IMR-90 (cell line): ENCODE results near the gene TGFBR1. TPM values are rescaled to one million over a fixed set of nuclear protein-coding genes. Genes with fewer than 3 reads are reported as not detected.

ENCODE experiments used
- ATAC-seq: fragments of 200-7000 bp; cut with Tn5 transposase; 2 replicates; pipeline ENCODE4 v1.9.1; 2020; ENCODE audit warnings: low read depth, mild to moderate bottlenecking, moderate library complexity
- BruUV-seq: library from RNA; stranded (reverse); fragments of 400-500 nt; replicated peaks from 2 replicates; lab custom pipeline; 2021; lab: Mats Ljungman, UMichigan
- CTCF ChIA-PET: fragments of 300-600 bp; formaldehyde crosslinking; extraction: SDS; loops from one replicate; lab custom pipeline; 2021; ENCODE audit warnings: antibody characterized with exemption; lab: Yijun Ruan, JAX
- POLR2A ChIA-PET: fragments of 300-600 bp; sonication (Branson Sonifier 250); formaldehyde crosslinking; loops from one replicate; lab custom pipeline; 2022; ENCODE audit warnings: antibody characterized with exemption; ENCODE audit not compliant: unreplicated experiment; lab: Charles Lee
- DNase-seq: peaks from one replicate; pipeline ENCODE4 v3.0.0; 2013
- H2AFZ ChIP-seq: replicated peaks from 2 replicates; pipeline ENCODE3; 2013; ENCODE audit warnings: low read length, mild to moderate bottlenecking; ENCODE audit not compliant: poor library complexity
- H2AK5ac ChIP-seq: 2 replicates; pipeline ENCODE4 v1.6.1; 2013; ENCODE audit warnings: low read depth, low read length, inconsistent platforms
- H2AK9ac ChIP-seq: replicated peaks from 2 replicates; pipeline ENCODE3; 2013; ENCODE audit warnings: mild to moderate bottlenecking, low read depth, low read length, moderate library complexity; ENCODE audit not compliant: poor library complexity
- H2BK120ac ChIP-seq: 2 replicates; pipeline ENCODE4 v1.6.1; 2013; ENCODE audit warnings: low read depth, low read length, inconsistent platforms
- H2BK15ac ChIP-seq: 3 replicates; pipeline ENCODE4 v1.6.1; 2013; ENCODE audit warnings: low read depth, low read length, inconsistent platforms
- H2BK20ac ChIP-seq: 2 replicates; pipeline ENCODE4 v1.6.1; 2013; ENCODE audit warnings: low read depth, mild to moderate bottlenecking, inconsistent platforms, low read length, moderate library complexity
- H2BK5ac ChIP-seq: 2 replicates; pipeline ENCODE4 v1.6.1; 2013; ENCODE audit warnings: mild to moderate bottlenecking, low read depth, low read length, inconsistent platforms; ENCODE audit not compliant: poor library complexity, severe bottlenecking
- H3K14ac ChIP-seq: replicated peaks from 2 replicates; pipeline ENCODE4 v1.6.1; 2013; ENCODE audit warnings: low read depth, low read length, inconsistent platforms
- H3K18ac ChIP-seq: 2 replicates; pipeline ENCODE4 v1.6.1; 2013; ENCODE audit warnings: low read depth, low read length, control low read depth
- H3K23ac ChIP-seq: 2 replicates; pipeline ENCODE4 v1.6.1; 2013; ENCODE audit warnings: low read depth, low read length, inconsistent platforms
- H3K27ac ChIP-seq: 2 replicates; pipeline ENCODE4 v1.5.1; 2013; ENCODE audit warnings: mild to moderate bottlenecking, control low read depth, low read length; ENCODE audit not compliant: insufficient read depth
- H3K27me3 ChIP-seq: 2 replicates; pipeline ENCODE4 v1.6.1; 2013; ENCODE audit warnings: low read length; ENCODE audit not compliant: control insufficient read depth, insufficient read depth
- H3K36me3 ChIP-seq: 2 replicates; pipeline ENCODE4 v1.6.1; 2013; ENCODE audit warnings: low read length, mixed read lengths; ENCODE audit not compliant: control insufficient read depth, insufficient read depth
- H3K4ac ChIP-seq: 2 replicates; pipeline ENCODE4 v1.6.1; 2013; ENCODE audit warnings: low read depth, low read length, inconsistent platforms
- H3K4me1 ChIP-seq: 2 replicates; pipeline ENCODE4 v1.6.1; 2013; ENCODE audit warnings: low read length, mixed read lengths; ENCODE audit not compliant: control insufficient read depth, insufficient read depth
- H3K4me2 ChIP-seq: 2 replicates; pipeline ENCODE4 v1.6.1; 2013; ENCODE audit warnings: low read depth, mild to moderate bottlenecking, control low read depth, low read length, moderate library complexity
- H3K4me3 ChIP-seq: 2 replicates; pipeline ENCODE4 v1.5.1; 2013; ENCODE audit warnings: low read depth, mild to moderate bottlenecking, control low read depth, low read length, moderate library complexity; ENCODE audit not compliant: insufficient read depth
- H3K56ac ChIP-seq: 2 replicates; pipeline ENCODE4 v1.6.1; 2013; ENCODE audit warnings: low read length, inconsistent platforms; ENCODE audit not compliant: insufficient read depth; ENCODE audit errors: extremely low read depth
- H3K79me1 ChIP-seq, 2 experiments: 2 replicates each; pipeline ENCODE4 v1.6.1; 2013; ENCODE audit warnings: low read length in 2 of 2, inconsistent platforms in 1 of 2, low read depth in 1 of 2
- H3K9ac ChIP-seq: 2 replicates; pipeline ENCODE4 v1.6.1; 2013; ENCODE audit warnings: low read depth, low read length, control low read depth
- H3K9me1 ChIP-seq: 2 replicates; pipeline ENCODE4 v1.6.1; 2013; ENCODE audit warnings: low read length, inconsistent platforms; ENCODE audit not compliant: insufficient read depth
- H3K9me3 ChIP-seq: 2 replicates; pipeline ENCODE4 v1.6.1; 2013; ENCODE audit warnings: low read length; ENCODE audit not compliant: control insufficient read depth, insufficient read depth
- H4K20me1 ChIP-seq: 2 replicates; pipeline ENCODE4 v1.6.1; 2013; ENCODE audit warnings: low read length, inconsistent platforms; ENCODE audit not compliant: insufficient read depth
- H4K5ac ChIP-seq: 2 replicates; pipeline ENCODE4 v1.6.1; 2013; ENCODE audit warnings: mild to moderate bottlenecking, low read depth, low read length, control low read depth
- H4K8ac ChIP-seq, 2 experiments: 2 replicates each; pipeline ENCODE4 v1.6.1; 2013; ENCODE audit warnings: low read depth in 2 of 2, low read length in 2 of 2, control low read depth in 1 of 2, inconsistent platforms in 1 of 2
- H4K91ac ChIP-seq: 2 replicates; pipeline ENCODE4 v1.6.1; 2013; ENCODE audit warnings: low read depth, low read length, inconsistent platforms; ENCODE audit not compliant: insufficient read depth
- CEBPB ChIP-seq: IDR thresholded peaks from 2 replicates; pipeline ENCODE4 v1.6.1; 2012; ENCODE audit warnings: low read depth, low read length, improper control_type of control experiment
- POLR2A ChIP-seq: IDR thresholded peaks from 2 replicates; pipeline ENCODE4 v1.6.1; 2012; ENCODE audit warnings: mild to moderate bottlenecking, low read depth, low read length
- WGBS, 2 experiments: methylation state at CpG; one replicate each; pipeline versions ENCODE4 v1.1.5 to v1.1.7; 2013; ENCODE audit warnings: missing lambda C conversion rate in 2 of 2; ENCODE audit not compliant: insufficient read length in 1 of 2; ENCODE audit errors: extremely low coverage in 2 of 2; 5-methylcytosine and 5-hydroxymethylcytosine counted together
- dilution Hi-C: fragments of 300-500 bp; cut with HindIII; formaldehyde crosslinking; loops from one replicate; pipeline ENCODE4 v1.14.3; 2018; ENCODE audit warnings: low sequenced_read_pairs; ENCODE audit not compliant: unreplicated experiment
- in situ Hi-C: fragments of 300-500 bp; cut with MboI; formaldehyde crosslinking; loops from 3 replicates; pipeline ENCODE4 v1.14.3; 2019; ENCODE audit warnings: low sequenced_read_pairs, inconsistent platforms, mixed read lengths
- intact Hi-C: fragments of 100-400 bp; cut with micrococcal nuclease; formaldehyde crosslinking; loops from 2 replicates; pipeline ENCODE4 v1.10.0; 2022
- polyA plus RNA-seq, 3 experiments: library from polyadenylated mRNA; depleted of rRNA; stranded (reverse); fragments of >200 nt; gene quantifications; 2 replicates each; pipeline ENCODE4 v1.2.3, GENCODE V29; 2012; ENCODE audit warnings: low replicate concordance in 1 of 3
- total RNA-seq: library from RNA; depleted of rRNA; stranded (reverse); fragments of >200 nt; gene quantifications from 2 replicates; pipeline ENCODE4 v1.2.3, GENCODE V29; 2012

The TGFBR1 gene
- total and polyA plus RNA-seq, 2 of the 4 experiments (the other 2 are of a cell fraction): 15.1 to 75.3 TPM

GRCh38 chr9:99109522-99109921 is 4.6 kb downstream of the TGFBR1 start:
- Histone ChIP-seq H2BK120ac (no peak overlapping the region), H4K8ac (no peak overlapping the region), H3K79me1 (peaks cover 20 to 72% of the 10 kb centered on the region in 2 experiments), H2AK9ac (no peak overlapping the region), H3K9ac (no peak overlapping the region), H3K56ac (no peak overlapping the region), H3K27me3 (no peaks in the 10 kb centered on the region), H2BK5ac (no peak overlapping the region), H3K23ac (no peak overlapping the region), H3K4ac (0 out of 2 replicates have a peak overlapping the region, but pooled peaks have one; percentile 2), H3K4me3 (no peak overlapping the region), H3K4me1 (peaks cover 18% of the 10 kb centered on the region), H3K18ac (no peak overlapping the region), H3K14ac (no peak overlapping the region), H3K4me2 (peak overlapping the region; percentile 44), H2BK20ac (no peak overlapping the region), H2AK5ac (no peak overlapping the region), H2BK15ac (no peak overlapping the region), H3K9me1 (peaks cover 8% of the 10 kb centered on the region), H3K36me3 (peaks cover 3% of the 10 kb centered on the region; the same call in 1 of the 2 replicates), H3K9me3 (no peaks in the 10 kb centered on the region), H4K20me1 (peaks cover 79% of the 10 kb centered on the region), H4K91ac (no peak overlapping the region), H3K27ac (no peak overlapping the region), H4K5ac (no peak overlapping the region), H2AFZ (no peak overlapping the region)
- TF ChIP-seq POLR2A (no peak), CEBPB (peak; percentile 73)
- DNase-seq: peak; percentile 74
- ATAC-seq: no peak
- in situ Hi-C loops: no loop called here
- ChIA-PET CTCF (interaction anchor here (0.7 kb wide), 1 partner anchor 13 kb away, joined by 4 read pairs; no protein-coding TSS in a partner anchor), POLR2A (no interaction called here)
- dilution Hi-C loops: no loop called here
- BruUV-seq: no TSS peak
- WGBS, 2 experiments: 78% methylated on average over 3 of the region's 3 CpGs; no CpG with 5 or more reads in 1 of the 2 experiments
- intact Hi-C loops: loop anchor here (5.0 kb wide), 1 partner anchor 92 kb away; no protein-coding TSS in a partner anchor
